HepG2 (cell line): Measurements from ENCODE around the gene VPS9D1. TPM values are rescaled to one million over a fixed set of nuclear protein-coding genes. Genes with fewer than 3 reads are reported as not detected.

Experiments
- ATAC-seq: fragments of 200-7000 bp; cut with Tn5 transposase; 3 replicates; pipeline ENCODE4 v1.9.1; 2020; ENCODE audit warnings: mild to moderate bottlenecking, moderate library complexity
- Bru-seq: library from RNA; stranded (reverse); fragments of 400-500 nt; gene quantifications from one replicate; lab custom pipeline; 2021; lab: Mats Ljungman, UMichigan
- BruChase-seq, 2 experiments: library from RNA; stranded (reverse); fragments of 400-500 nt; gene quantifications; one replicate each; lab custom pipeline; 2021; lab: Mats Ljungman, UMichigan
- BruUV-seq: library from RNA; stranded (reverse); fragments of 400-500 nt; replicated peaks from 2 replicates; lab custom pipeline; 2021; lab: Mats Ljungman, UMichigan
- CTCF ChIA-PET: fragments of 300-600 bp; formaldehyde crosslinking; extraction: SDS; loops from one replicate; lab custom pipeline; 2021; ENCODE audit warnings: low total read pairs, inconsistent platforms, low intra/inter-chr PET ratio; lab: Yijun Ruan, JAX
- POLR2A ChIA-PET: fragments of 350-600 bp; sonication (Branson Sonifier 250); formaldehyde crosslinking; loops from one replicate; lab custom pipeline; 2020; ENCODE audit warnings: antibody characterized with exemption, inconsistent platforms; lab: Yijun Ruan, JAX
- DNase-seq: peaks from one replicate; pipeline ENCODE4 v3.0.0-alpha.2; 2015; ENCODE audit warnings: low spot score
- FAIRE-seq: peaks from 3 replicates; lab custom pipeline; 2011; peaks lifted over from hg19 to GRCh38; lab: Jason Lieb, UNC
- H2AFZ ChIP-seq: one replicate; pipeline ENCODE4 v1.6.1; 2011; ENCODE audit warnings: low read length, inconsistent platforms
- H3K27ac ChIP-seq: fragments of 300-600 bp; 3 replicates; pipeline ENCODE4 v1.8.0; 2011; ENCODE audit warnings: mixed run types, mild to moderate bottlenecking, mixed read lengths, low read length, inconsistent platforms; ENCODE audit not compliant: insufficient read depth; ENCODE audit errors: extremely low read length
- H3K27me3 ChIP-seq, 2 experiments: fragments of 200-600 bp in 1 of 2; 2 replicates in 1 of 2; 3 replicates in 1 of 2; pipeline versions ENCODE4 v1.6.0 to v1.8.0; 2011; ENCODE audit warnings: low read length in 2 of 2, mild to moderate bottlenecking in 2 of 2, moderate library complexity in 2 of 2, inconsistent platforms in 1 of 2; ENCODE audit not compliant: insufficient read depth in 2 of 2, control insufficient read depth in 1 of 2
- H3K36me3 ChIP-seq, 2 experiments: fragments of 200-600 bp in 1 of 2; replicated peaks in 1 of 2; 2 replicates in 1 of 2; 3 replicates in 1 of 2; pipeline versions ENCODE4 v1.5.1 to v1.8.0; 2011; ENCODE audit warnings: low read length in 2 of 2, inconsistent platforms in 1 of 2; ENCODE audit not compliant: insufficient read depth in 2 of 2, control insufficient read depth in 1 of 2
- H3K4me1 ChIP-seq: 2 replicates; pipeline ENCODE4 v1.5.1; 2012; ENCODE audit warnings: low read length, inconsistent platforms; ENCODE audit not compliant: insufficient read depth
- H3K4me2 ChIP-seq: 2 replicates; pipeline ENCODE4 v1.6.0; 2011; ENCODE audit warnings: low read depth, low read length, inconsistent platforms
- H3K4me3 ChIP-seq, 3 experiments: fragments of 200-600 bp in 1 of 3; sonication (generic), shearing (Covaris generic) in 1 of 3; replicated peaks in 1 of 3; 2 replicates each; pipeline ENCODE4 v1.5.1; 2011 to 2016; ENCODE audit warnings: low read length in 3 of 3, inconsistent platforms in 2 of 3, low read depth in 2 of 3, mild to moderate bottlenecking in 2 of 3, control low read depth in 1 of 3, mixed read lengths in 1 of 3; ENCODE audit not compliant: insufficient read depth in 1 of 3
- H3K79me2 ChIP-seq: one replicate; pipeline ENCODE4 v1.6.1; 2011; ENCODE audit warnings: low read length, inconsistent platforms; ENCODE audit not compliant: insufficient read depth
- H3K9ac ChIP-seq: 2 replicates; pipeline ENCODE4 v1.6.0; 2011; ENCODE audit warnings: mild to moderate bottlenecking, low read depth, low read length, inconsistent platforms; ENCODE audit not compliant: insufficient read depth
- H3K9me3 ChIP-seq: 2 replicates; pipeline ENCODE4 v1.5.1; 2012; ENCODE audit warnings: mild to moderate bottlenecking, low read length
- H4K20me1 ChIP-seq: 2 replicates; pipeline ENCODE4 v1.6.0; 2011; ENCODE audit warnings: inconsistent platforms, mild to moderate bottlenecking, low read length, moderate library complexity; ENCODE audit not compliant: insufficient read depth
- ATRX ChIP-seq: sonication (generic); formaldehyde crosslinking; IDR thresholded peaks from 2 replicates; pipeline ENCODE4 v1.4.0; 2020; ENCODE audit warnings: missing genetic modification reagents, borderline replicate concordance
- ELF1 ChIP-seq: sonication (generic); formaldehyde crosslinking; IDR thresholded peaks from 2 replicates; pipeline ENCODE4 v1.4.0; 2020; ENCODE audit warnings: missing genetic modification reagents
- ELF3 ChIP-seq: IDR thresholded peaks from 2 replicates; pipeline ENCODE4 v1.6.1; 2016; ENCODE audit warnings: missing genetic modification reagents, missing compliant biosample characterization
- ESRRA ChIP-seq: sonication (generic); formaldehyde crosslinking; IDR thresholded peaks from 2 replicates; pipeline ENCODE4 v1.5.1; 2020; ENCODE audit warnings: mild to moderate bottlenecking, low read depth, missing genetic modification reagents
- HNF4A ChIP-seq: sonication (generic); formaldehyde crosslinking; IDR thresholded peaks from 2 replicates; pipeline ENCODE4 v1.4.0; 2020; ENCODE audit warnings: missing genetic modification reagents
- MTF1 ChIP-seq: sonication (generic); formaldehyde crosslinking; IDR thresholded peaks from 2 replicates; pipeline ENCODE4 v1.5.0; 2020; ENCODE audit warnings: missing genetic modification reagents
- SMAD1 ChIP-seq: sonication (generic); formaldehyde crosslinking; IDR thresholded peaks from 2 replicates; pipeline ENCODE4 v1.4.0; 2020; ENCODE audit warnings: missing genetic modification reagents, low read depth, mild to moderate bottlenecking, borderline replicate concordance
- STAT5B ChIP-seq: sonication (generic); formaldehyde crosslinking; IDR thresholded peaks from 2 replicates; pipeline ENCODE4 v1.4.0; 2020; ENCODE audit warnings: missing genetic modification reagents
- ZFP36L1 ChIP-seq: sonication (generic); formaldehyde crosslinking; IDR thresholded peaks from 2 replicates; pipeline ENCODE4 v1.8.0; 2022; ENCODE audit warnings: mild to moderate bottlenecking, missing genetic modification reagents, moderate library complexity
- ZFP82 ChIP-seq: sonication (generic); formaldehyde crosslinking; IDR thresholded peaks from 2 replicates; pipeline ENCODE4 v1.5.1; 2020; ENCODE audit warnings: mild to moderate bottlenecking, missing genetic modification reagents, borderline replicate concordance
- ZNF180 ChIP-seq: sonication (generic); formaldehyde crosslinking; IDR thresholded peaks from 2 replicates; pipeline ENCODE4 v1.4.0; 2020; ENCODE audit warnings: low read depth, missing genetic modification reagents, borderline replicate concordance
- ZNF652 ChIP-seq: IDR thresholded peaks from 2 replicates; pipeline ENCODE4 v1.6.1; 2016; ENCODE audit warnings: low read depth, borderline replicate concordance
- WGBS: methylation state at CpG from one replicate; pipeline ENCODE4 v1.1.6; 2017; ENCODE audit warnings: low lambda C conversion rate; 5-methylcytosine and 5-hydroxymethylcytosine counted together
- in situ Hi-C: cut with HindIII; loops from 2 replicates; pipeline ENCODE4 v1.10.0; 2017; ENCODE audit warnings: low pct_unique_long_range_greater_than_20kb; ENCODE audit not compliant: extremely low pct_ligation_motif_present
- intact Hi-C: fragments of 100-400 bp; cut with micrococcal nuclease; formaldehyde crosslinking; loops from one replicate; pipeline ENCODE4 v1.10.0; 2022; ENCODE audit not compliant: unreplicated experiment
- long read RNA-seq, 2 experiments: library from RNA in 1 of 2; library from polyadenylated mRNA in 1 of 2; stranded (forward) in 1 of 2; unstranded in 1 of 2; transcript quantifications; one replicate each; pipeline ENCODE4 v2.0.0, GENCODE V29; 2019 to 2022
- polyA minus RNA-seq, 3 experiments: library from RNA; depleted of rRNA, polyadenylated mRNA; stranded (reverse); fragments of >200 nt; gene quantifications; 2 replicates each; pipeline ENCODE4 v1.2.3, GENCODE V29; 2011; ENCODE audit warnings: low replicate concordance in 1 of 3
- polyA plus RNA-seq, 8 experiments: library from polyadenylated mRNA; depleted of rRNA in 3 of 8; stranded (reverse) in 7 of 8; unstranded in 1 of 8; fragments of >200 nt; fragmentation: Illumina TruSeq in 4 of 8; extraction: Trizol in 4 of 8; gene quantifications; 2 replicates each; pipeline versions ENCODE4 v1.2.1 to v1.2.3, GENCODE V29; 2011 to 2016; ENCODE audit warnings: low read depth in 4 of 8, missing spikeins in 1 of 8, mixed read lengths in 1 of 8; ENCODE audit not compliant: insufficient read depth in 1 of 8
- total RNA-seq, 5 experiments: library from RNA; depleted of rRNA; stranded (reverse); fragments of >200 nt; fragmentation: Illumina TruSeq; extraction: Trizol; gene quantifications; 2 replicates each; pipeline ENCODE4 v1.2.3, GENCODE V29; 2016; ENCODE audit warnings: low read depth in 1 of 5
- TF ChIP-seq, protein P1 (sequence below): sonication (generic); formaldehyde crosslinking; conservative IDR thresholded peaks from 2 replicates; pipeline ENCODE4 v1.4.0; 2020; ENCODE audit warnings: missing genetic modification reagents
- TF ChIP-seq, protein P2 (sequence below): IDR thresholded peaks from 2 replicates; pipeline ENCODE4 v1.6.1; 2018; ENCODE audit warnings: missing genetic modification reagents, mild to moderate bottlenecking, missing compliant biosample characterization

VPS9D1 gene, protein sequence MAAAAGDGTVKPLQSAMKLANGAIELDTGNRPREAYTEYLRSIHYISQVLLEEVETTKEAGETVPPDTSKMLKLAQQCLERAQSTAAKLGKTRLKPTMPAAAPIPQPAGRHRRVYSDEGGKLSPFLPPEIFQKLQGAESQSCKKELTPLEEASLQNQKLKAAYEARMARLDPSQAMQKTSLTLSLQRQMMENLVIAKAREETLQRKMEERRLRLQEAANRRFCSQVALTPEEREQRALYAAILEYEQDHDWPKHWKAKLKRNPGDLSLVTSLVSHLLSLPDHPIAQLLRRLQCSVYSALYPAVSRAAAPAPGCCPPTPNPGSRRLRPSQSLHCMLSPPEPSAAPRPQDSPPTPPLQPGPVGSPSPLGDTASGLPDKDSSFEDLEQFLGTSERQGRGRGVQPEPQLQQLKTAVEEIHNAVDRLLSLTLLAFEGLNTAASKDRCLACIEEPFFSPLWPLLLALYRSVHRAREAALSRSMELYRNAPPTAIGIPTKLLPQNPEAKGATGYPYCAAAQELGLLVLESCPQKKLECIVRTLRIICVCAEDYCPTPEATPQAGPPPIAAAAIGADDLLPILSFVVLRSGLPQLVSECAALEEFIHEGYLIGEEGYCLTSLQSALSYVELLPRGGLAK
- 3.8 and 10.1 TPM in 2 replicates for total RNA-seq (2016; rRNA removed; fragmentation: Illumina TruSeq; extraction: Trizol)
- 2.4 and 3.2 TPM in 2 replicates for total RNA-seq (2016; cell fraction: cytosol; rRNA removed; fragmentation: Illumina TruSeq; extraction: Trizol; ENCODE audit: low read depth)
- 4.2 and 9.2 TPM in 2 replicates for total RNA-seq (2016; cell fraction: insoluble cytoplasmic fraction; rRNA removed; fragmentation: Illumina TruSeq; extraction: Trizol)
- total RNA-seq (2016; cell fraction: membrane; rRNA removed; fragmentation: Illumina TruSeq; extraction: Trizol), result 5.2 and 6.8 TPM in 2 replicates
- 13.1 and 15.5 TPM in 2 replicates for total RNA-seq (2016; cell fraction: nucleus; rRNA removed; fragmentation: Illumina TruSeq; extraction: Trizol)
- polyA plus RNA-seq (2011; rRNA removed), result 13.2 and 18.6 TPM in 2 replicates
- 4.5 and 5.7 TPM in 2 replicates for polyA plus RNA-seq (2011; cell fraction: cytosol; rRNA removed)
- 111 and 130 TPM in 2 replicates for polyA plus RNA-seq (2011; cell fraction: nucleus; rRNA removed)
- polyA plus RNA-seq (2012), result 7.5 and 10.0 TPM in 2 replicates
- 2.5 and 3.3 TPM in 2 replicates for polyA plus RNA-seq (2016; cell fraction: cytosol; fragmentation: Illumina TruSeq; extraction: Trizol; ENCODE audit: low read depth)
- 4.6 and 6.5 TPM in 2 replicates for polyA plus RNA-seq (2016; cell fraction: insoluble cytoplasmic fraction; fragmentation: Illumina TruSeq; extraction: Trizol; ENCODE audit: low read depth)
- polyA plus RNA-seq (2016; cell fraction: membrane; fragmentation: Illumina TruSeq; extraction: Trizol; ENCODE audit: low read depth), result 5.7 and 6.3 TPM in 2 replicates
- 51.9 and 55.4 TPM in 2 replicates for polyA plus RNA-seq (2016; cell fraction: nucleus; fragmentation: Illumina TruSeq; extraction: Trizol; ENCODE audit: insufficient read depth, low read depth)
- polyA minus RNA-seq (2011; rRNA and poly(A)+ RNA removed; ENCODE audit: low replicate concordance), result 4.4 and 8.1 TPM in 2 replicates
- polyA minus RNA-seq (2011; cell fraction: cytosol; rRNA and poly(A)+ RNA removed), result 2.2 and 5.0 TPM in 2 replicates
- polyA minus RNA-seq (2011; cell fraction: nucleus; rRNA and poly(A)+ RNA removed), result 6.8 and 7.5 TPM in 2 replicates
- Bru-seq, nascent RNA, result percentile 64 among the genes with signal in this experiment
- percentile 72 among the genes with signal in this experiment for BruChase-seq, experiment 1, labeled RNA remaining after a 6-hour chase
- percentile 58 among the genes with signal in this experiment for BruChase-seq, experiment 2, labeled RNA remaining after a 2-hour chase
- long read RNA-seq, experiment 1, partial matches to known transcripts, result 2 of 2 reads
- long read RNA-seq, experiment 1, other reads (novel, unspliced or antisense), result 0 of 2 reads
- long read RNA-seq, experiment 2, transcript VPS9D1-201 (15 exons, 2,748 nt), result major isoform, 7 of 28 reads
- long read RNA-seq, experiment 2, partial matches to known transcripts, result 6 of 28 reads
- long read RNA-seq, experiment 2, other reads (novel, unspliced or antisense), result 15 of 28 reads

- DNase-seq, result peak; percentile 65
- H4K20me1 ChIP-seq, result peaks cover 6% of the 10 kb centered on the region; the same call in 1 of the 2 replicates
- H3K27me3 ChIP-seq, result no peaks in the 10 kb centered on the region; a peak in 1 of 5 replicates
- CTCF ChIA-PET, result no interaction called here
- H3K4me2 ChIP-seq, result peak within 1 kb of the TSS; percentile 95
- peaks cover 18% of the 10 kb centered on the region for H3K79me2 ChIP-seq
- ATAC-seq, result peak; percentile 77
- no TSS peak for BruUV-seq
- no peaks in the 10 kb centered on the region for H3K9me3 ChIP-seq
- intact Hi-C loops (loop anchor here (1.0 kb wide), 1 partner anchor 15 kb away; no protein-coding TSS in a partner anchor), in situ Hi-C loops (no loop called here)
- WGBS, result no CpG with 5 or more reads among the region's 103 CpGs
- H3K27ac ChIP-seq, result peak within 1 kb of the TSS; percentile 97
- H3K4me1 ChIP-seq, result peaks cover 39% of the 10 kb centered on the region
- H3K9ac ChIP-seq, result peak within 1 kb of the TSS; percentile 97
- peak within 1 kb of the TSS; percentile 72 to 89 (median 82) for H3K4me3 ChIP-seq
- no peak for FAIRE-seq
- H2AFZ ChIP-seq, result no peak within 1 kb of the TSS
- peaks cover 11 to 22% of the 10 kb centered on the region in 2 experiments for H3K36me3 ChIP-seq
- POLR2A ChIA-PET, result interaction anchor here (0.6 to 3.1 kb wide), 9 partner anchors 14 to 202 kb away, joined by 3 to 12 read pairs (median 4); partner anchors contain the start of genes SPATA2L and TCF25
- TF ChIP-seq, protein P1, sequence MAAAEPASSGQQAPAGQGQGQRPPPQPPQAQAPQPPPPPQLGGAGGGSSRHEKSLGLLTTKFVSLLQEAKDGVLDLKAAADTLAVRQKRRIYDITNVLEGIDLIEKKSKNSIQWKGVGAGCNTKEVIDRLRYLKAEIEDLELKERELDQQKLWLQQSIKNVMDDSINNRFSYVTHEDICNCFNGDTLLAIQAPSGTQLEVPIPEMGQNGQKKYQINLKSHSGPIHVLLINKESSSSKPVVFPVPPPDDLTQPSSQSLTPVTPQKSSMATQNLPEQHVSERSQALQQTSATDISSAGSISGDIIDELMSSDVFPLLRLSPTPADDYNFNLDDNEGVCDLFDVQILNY (CRISPR knock-in tag), result no peak; the same call in 1 of the 2 replicates
- TF ChIP-seq ESRRA (CRISPR knock-in tag), result no peak; the same call in 1 of the 2 replicates
- TF ChIP-seq STAT5B (CRISPR knock-in tag), result peak; percentile 27; the same call in 1 of the 2 replicates
- TF ChIP-seq SMAD1 (CRISPR knock-in tag), result no peak; the same call in 1 of the 2 replicates
- TF ChIP-seq ZNF180 (CRISPR knock-in tag), result no peak
- no peak; the same call in 1 of the 2 replicates for TF ChIP-seq ZFP36L1 (CRISPR knock-in tag)
- no peak for TF ChIP-seq HNF4A (CRISPR knock-in tag)
- TF ChIP-seq ZNF652 (CRISPR knock-in tag), result no peak
- peak; percentile 47 for TF ChIP-seq ZFP82 (CRISPR knock-in tag)
- TF ChIP-seq, protein P2, sequence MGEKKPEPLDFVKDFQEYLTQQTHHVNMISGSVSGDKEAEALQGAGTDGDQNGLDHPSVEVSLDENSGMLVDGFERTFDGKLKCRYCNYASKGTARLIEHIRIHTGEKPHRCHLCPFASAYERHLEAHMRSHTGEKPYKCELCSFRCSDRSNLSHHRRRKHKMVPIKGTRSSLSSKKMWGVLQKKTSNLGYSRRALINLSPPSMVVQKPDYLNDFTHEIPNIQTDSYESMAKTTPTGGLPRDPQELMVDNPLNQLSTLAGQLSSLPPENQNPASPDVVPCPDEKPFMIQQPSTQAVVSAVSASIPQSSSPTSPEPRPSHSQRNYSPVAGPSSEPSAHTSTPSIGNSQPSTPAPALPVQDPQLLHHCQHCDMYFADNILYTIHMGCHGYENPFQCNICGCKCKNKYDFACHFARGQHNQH, result peak; percentile 64; the same call in 1 of the 2 replicates
- TF ChIP-seq ELF3, result peak; percentile 46; the same call in 1 of the 2 replicates
- TF ChIP-seq ELF1 (CRISPR knock-in tag), result no peak
- no peak for TF ChIP-seq ATRX
- no peak for TF ChIP-seq MTF1
Observed at GRCh38 chr16:89720813-89721545, at the start of gene VPS9D1, which contains the start of gene ZNF276. Gene VPS9D1 (minus strand): TSS chr16:89720898. CDS start chr16:89720861, 37 bp downstream. Gene ZNF276 (plus strand): TSS chr16:89721537. CDS start chr16:89721641, 104 bp downstream.
